Keratinocyte (primary cell): ENCODE results near the gene LGI4.

Experiments used
- CTCF ChIP-seq, 3 experiments: IDR thresholded peaks in 1 of 3; conservative IDR thresholded peaks in 1 of 3; optimal IDR thresholded peaks in 1 of 3; 2 replicates in 2 of 3; 3 replicates in 1 of 3; pipeline versions ENCODE3 to v1.5.1; 2011; ENCODE audit warnings: low read length in 3 of 3, mild to moderate bottlenecking in 3 of 3, moderate library complexity in 2 of 3, control low read depth in 1 of 3, inconsistent platforms in 1 of 3; ENCODE audit not compliant: insufficient read depth in 2 of 3; ENCODE audit errors: extremely low read depth in 1 of 3
- EZH2 ChIP-seq: IDR thresholded peaks from one replicate; pipeline ENCODE4 v1.6.1; 2012; ENCODE audit warnings: inconsistent platforms, mild to moderate bottlenecking, low read length, moderate library complexity

- TF ChIP-seq CTCF (optimal IDR thresholded peaks at IDR 0.05 in 1 of 3, IDR thresholded peaks at IDR 0.05 in 1 of 3, conservative IDR thresholded peaks at IDR 0.05 in 1 of 3; ENCODE audit: extremely low read depth in 1 of 3, insufficient read depth in 2 of 3, low read length in 3 of 3) (no peak), EZH2 (no peak)
Measured at GRCh38 chr19:35143818-35144217, 9.0 kb upstream of the LGI4 start.
